Astrocyte (in vitro differentiated cells and primary cell): ENCODE measurements around the gene CHN1.

Experiments
- EZH2 ChIP-seq: IDR thresholded peaks from 2 replicates; pipeline ENCODE4 v1.6.1; 2012; ENCODE audit warnings: mild to moderate bottlenecking, low read length, inconsistent platforms; ENCODE audit not compliant: insufficient read depth
- TF ChIP-seq, protein P1 (sequence below): IDR thresholded peaks from 2 replicates; pipeline ENCODE4 v1.5.1; 2011; ENCODE audit warnings: low read depth, mild to moderate bottlenecking, inconsistent platforms, low read length, moderate library complexity; ENCODE audit not compliant: insufficient read depth

DNA sequence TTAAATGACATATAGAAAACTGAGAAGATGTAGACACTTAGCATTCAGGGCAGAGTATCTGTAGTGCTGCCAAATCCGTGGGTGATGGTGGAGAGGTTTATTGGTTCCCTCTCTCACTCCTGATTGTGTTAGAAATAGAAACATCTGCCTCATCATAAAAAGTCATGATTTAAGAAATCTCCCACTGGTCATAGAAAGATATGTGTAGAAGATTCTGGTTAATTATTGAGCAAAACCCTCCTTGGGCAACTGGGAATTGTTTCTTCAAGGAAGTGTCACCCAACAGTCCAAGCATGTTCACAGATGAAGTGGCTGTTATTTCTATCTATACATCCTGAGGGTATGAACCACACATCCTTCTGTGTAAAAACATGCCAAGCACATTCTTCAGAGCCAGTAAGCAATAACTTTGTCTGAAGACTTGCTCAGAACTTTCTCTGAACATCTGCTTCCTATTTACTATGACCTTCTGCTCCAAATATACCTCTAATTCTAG, 207.4 kb downstream of the CHN1 start:
- no peak for TF ChIP-seq EZH2
- TF ChIP-seq, protein P1, sequence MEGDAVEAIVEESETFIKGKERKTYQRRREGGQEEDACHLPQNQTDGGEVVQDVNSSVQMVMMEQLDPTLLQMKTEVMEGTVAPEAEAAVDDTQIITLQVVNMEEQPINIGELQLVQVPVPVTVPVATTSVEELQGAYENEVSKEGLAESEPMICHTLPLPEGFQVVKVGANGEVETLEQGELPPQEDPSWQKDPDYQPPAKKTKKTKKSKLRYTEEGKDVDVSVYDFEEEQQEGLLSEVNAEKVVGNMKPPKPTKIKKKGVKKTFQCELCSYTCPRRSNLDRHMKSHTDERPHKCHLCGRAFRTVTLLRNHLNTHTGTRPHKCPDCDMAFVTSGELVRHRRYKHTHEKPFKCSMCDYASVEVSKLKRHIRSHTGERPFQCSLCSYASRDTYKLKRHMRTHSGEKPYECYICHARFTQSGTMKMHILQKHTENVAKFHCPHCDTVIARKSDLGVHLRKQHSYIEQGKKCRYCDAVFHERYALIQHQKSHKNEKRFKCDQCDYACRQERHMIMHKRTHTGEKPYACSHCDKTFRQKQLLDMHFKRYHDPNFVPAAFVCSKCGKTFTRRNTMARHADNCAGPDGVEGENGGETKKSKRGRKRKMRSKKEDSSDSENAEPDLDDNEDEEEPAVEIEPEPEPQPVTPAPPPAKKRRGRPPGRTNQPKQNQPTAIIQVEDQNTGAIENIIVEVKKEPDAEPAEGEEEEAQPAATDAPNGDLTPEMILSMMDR, result no peak
